ENCODE data around the gene NFATC1. TPM values are rescaled to one million over a fixed set of nuclear protein-coding genes. Genes with fewer than 3 reads are reported as not detected.

Gene NFATC1
- total RNA-seq, 2 donors from 2014 or later = 27.6 to 40.8 TPM

DNA sequence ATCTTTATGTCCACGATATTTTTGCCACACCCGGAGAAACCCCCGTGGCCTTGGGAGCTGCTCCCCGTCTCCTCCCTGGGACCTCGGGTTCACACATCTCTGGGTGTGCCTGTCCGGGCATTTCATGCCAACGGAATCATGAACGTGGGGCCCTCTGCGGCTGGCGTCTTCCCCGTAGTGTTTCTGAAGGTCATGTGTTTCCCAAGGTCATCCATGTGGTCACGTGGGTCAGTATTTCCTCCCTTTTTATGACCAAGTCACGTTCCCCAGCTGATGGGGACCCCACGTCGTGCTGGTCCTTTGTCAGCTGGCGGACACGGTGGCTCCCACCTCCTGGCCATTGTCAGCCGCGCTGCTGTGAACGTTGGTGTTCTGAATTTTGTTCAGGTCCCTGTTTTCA is 135.7 kb downstream of the NFATC1 start:
- H3K27me3 ChIP-seq (replicated peaks; ENCODE audit: insufficient read depth) = no peaks in the 10 kb centered on the region
- no peaks in the 10 kb centered on the region for H3K9me3 ChIP-seq
- H3K27ac ChIP-seq = no peak overlapping the region
- TF ChIP-seq, protein P1, sequence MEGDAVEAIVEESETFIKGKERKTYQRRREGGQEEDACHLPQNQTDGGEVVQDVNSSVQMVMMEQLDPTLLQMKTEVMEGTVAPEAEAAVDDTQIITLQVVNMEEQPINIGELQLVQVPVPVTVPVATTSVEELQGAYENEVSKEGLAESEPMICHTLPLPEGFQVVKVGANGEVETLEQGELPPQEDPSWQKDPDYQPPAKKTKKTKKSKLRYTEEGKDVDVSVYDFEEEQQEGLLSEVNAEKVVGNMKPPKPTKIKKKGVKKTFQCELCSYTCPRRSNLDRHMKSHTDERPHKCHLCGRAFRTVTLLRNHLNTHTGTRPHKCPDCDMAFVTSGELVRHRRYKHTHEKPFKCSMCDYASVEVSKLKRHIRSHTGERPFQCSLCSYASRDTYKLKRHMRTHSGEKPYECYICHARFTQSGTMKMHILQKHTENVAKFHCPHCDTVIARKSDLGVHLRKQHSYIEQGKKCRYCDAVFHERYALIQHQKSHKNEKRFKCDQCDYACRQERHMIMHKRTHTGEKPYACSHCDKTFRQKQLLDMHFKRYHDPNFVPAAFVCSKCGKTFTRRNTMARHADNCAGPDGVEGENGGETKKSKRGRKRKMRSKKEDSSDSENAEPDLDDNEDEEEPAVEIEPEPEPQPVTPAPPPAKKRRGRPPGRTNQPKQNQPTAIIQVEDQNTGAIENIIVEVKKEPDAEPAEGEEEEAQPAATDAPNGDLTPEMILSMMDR (IDR thresholded peaks at IDR 0.05) = no peak
- no peak overlapping the region for H3K4me3 ChIP-seq
- H3K4me1 ChIP-seq (ENCODE audit: control insufficient read depth in 1 of 2, low read depth in 2 of 2) = peaks cover 0 to 6% of the 10 kb centered on the region in 2 donors
- no peak for ATAC-seq (ENCODE audit: insufficient number of reproducible peaks, low FRiP score, low read depth)
- H3K36me3 ChIP-seq = peaks cover 4% of the 10 kb centered on the region
- no peak for DNase-seq (ENCODE audit: low spot score)

DNA sequence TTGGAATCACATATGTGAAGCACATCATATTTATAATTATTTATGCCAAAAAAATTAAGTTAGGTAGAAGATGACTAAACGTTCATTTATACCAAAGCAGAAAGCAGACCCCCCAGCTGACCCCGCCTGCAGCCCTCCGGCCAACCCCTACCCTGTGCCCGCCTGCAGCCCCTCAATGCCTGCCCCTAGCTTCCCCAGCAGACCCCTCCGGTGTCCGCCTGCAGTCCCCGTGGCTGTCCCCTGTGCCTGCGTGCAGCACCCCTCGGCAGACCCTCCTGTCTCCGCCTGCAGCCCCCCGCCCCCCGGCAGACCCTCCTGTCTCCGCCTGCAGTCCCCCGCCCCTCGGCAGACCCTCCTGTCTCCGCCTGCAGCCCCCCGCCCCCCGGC is 136.2 kb downstream of the NFATC1 start:
- no peaks in the 10 kb centered on the region for H3K9me3 ChIP-seq
- TF ChIP-seq, protein P1 (IDR thresholded peaks at IDR 0.05) = no peak
- ATAC-seq (ENCODE audit: insufficient number of reproducible peaks, low FRiP score, low read depth) (no peak), DNase-seq (ENCODE audit: low spot score) (no peak)
- H3K27ac ChIP-seq = no peak overlapping the region
- H3K36me3 ChIP-seq = peaks cover 4% of the 10 kb centered on the region
- no peak overlapping the region for H3K4me3 ChIP-seq
- H3K27me3 ChIP-seq (replicated peaks; ENCODE audit: insufficient read depth) = no peaks in the 10 kb centered on the region
- peaks cover 0 to under 1% of the 10 kb centered on the region in 2 donors for H3K4me1 ChIP-seq (ENCODE audit: control insufficient read depth in 1 of 2, low read depth in 2 of 2)

DNA sequence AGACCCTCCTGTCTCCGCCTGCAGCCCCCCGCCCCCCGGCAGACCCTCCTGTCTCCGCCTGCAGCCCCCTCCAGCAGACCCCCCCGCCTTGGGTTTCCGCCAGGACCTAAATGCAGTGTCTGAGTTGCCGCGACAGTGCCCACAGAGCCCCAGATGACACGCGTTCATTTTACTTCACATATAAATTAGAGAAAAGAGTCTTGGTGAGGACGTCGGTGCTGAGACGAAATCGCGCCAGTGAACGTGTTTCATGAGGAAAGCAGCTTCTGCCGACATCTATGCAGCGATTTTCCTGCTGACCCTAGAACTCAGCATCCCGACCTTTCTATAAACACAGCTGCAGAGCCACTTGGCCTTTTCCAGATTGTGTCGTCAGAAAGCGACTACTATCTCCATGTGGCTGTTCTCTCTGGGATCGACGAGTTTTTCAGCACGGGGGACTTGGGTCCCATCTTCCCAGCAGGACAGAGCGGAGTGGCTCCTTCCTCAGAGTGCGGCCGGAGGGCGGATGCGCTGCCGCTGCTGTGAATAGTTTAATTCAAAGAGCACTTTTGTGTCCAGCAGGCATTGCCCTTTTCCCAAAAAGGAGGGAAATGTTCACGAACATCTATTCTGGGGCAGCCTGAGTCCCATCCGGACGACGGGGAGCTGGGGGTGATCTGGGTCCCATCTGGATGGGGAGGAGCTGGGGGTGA is 136.7 kb downstream of the NFATC1 start:
- Histone ChIP-seq H3K4me3 (no peak overlapping the region), H3K4me1 (ENCODE audit: control insufficient read depth in 1 of 2, low read depth in 2 of 2) (no peaks in the 10 kb centered on the region), H3K36me3 (peaks cover 4% of the 10 kb centered on the region), H3K27ac (no peak overlapping the region), H3K9me3 (no peaks in the 10 kb centered on the region), H3K27me3 (replicated peaks; ENCODE audit: insufficient read depth) (no peaks in the 10 kb centered on the region)
- ATAC-seq (ENCODE audit: insufficient number of reproducible peaks, low FRiP score, low read depth) = no peak
- TF ChIP-seq, protein P1 (IDR thresholded peaks at IDR 0.05) = no peak
- DNase-seq (ENCODE audit: low spot score) = no peak

DNA sequence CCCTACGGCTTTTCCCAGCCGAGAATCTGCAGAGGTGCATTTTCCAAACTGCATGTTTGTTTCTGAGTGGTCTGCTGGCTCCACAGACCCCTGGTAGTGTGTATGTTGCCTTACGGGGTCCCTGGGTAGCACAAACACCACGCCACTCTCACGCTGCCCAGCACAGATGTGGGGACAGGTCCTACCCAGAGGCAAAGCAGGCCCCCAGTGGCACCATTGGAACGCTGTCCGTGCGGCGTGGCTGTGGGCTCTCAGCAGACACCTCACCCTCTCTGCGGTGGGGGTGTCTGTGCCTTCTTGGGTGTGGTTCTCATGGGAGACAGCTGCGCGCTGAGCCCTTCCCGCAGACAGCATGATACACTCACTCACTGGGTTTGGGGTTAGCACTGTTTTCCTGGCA is 137.4 kb downstream of the NFATC1 start:
- TF ChIP-seq, protein P1 (IDR thresholded peaks at IDR 0.05) = no peak
- H3K27ac ChIP-seq = no peak overlapping the region
- H3K36me3 ChIP-seq = peaks cover 2% of the 10 kb centered on the region
- no peaks in the 10 kb centered on the region for H3K4me1 ChIP-seq (ENCODE audit: control insufficient read depth in 1 of 2, low read depth in 2 of 2)
- ATAC-seq (ENCODE audit: insufficient number of reproducible peaks, low FRiP score, low read depth) (no peak), DNase-seq (ENCODE audit: low spot score) (no peak)
- no peak overlapping the region for H3K4me3 ChIP-seq
- no peaks in the 10 kb centered on the region for H3K27me3 ChIP-seq (replicated peaks; ENCODE audit: insufficient read depth)
- H3K9me3 ChIP-seq = no peaks in the 10 kb centered on the region

DNA sequence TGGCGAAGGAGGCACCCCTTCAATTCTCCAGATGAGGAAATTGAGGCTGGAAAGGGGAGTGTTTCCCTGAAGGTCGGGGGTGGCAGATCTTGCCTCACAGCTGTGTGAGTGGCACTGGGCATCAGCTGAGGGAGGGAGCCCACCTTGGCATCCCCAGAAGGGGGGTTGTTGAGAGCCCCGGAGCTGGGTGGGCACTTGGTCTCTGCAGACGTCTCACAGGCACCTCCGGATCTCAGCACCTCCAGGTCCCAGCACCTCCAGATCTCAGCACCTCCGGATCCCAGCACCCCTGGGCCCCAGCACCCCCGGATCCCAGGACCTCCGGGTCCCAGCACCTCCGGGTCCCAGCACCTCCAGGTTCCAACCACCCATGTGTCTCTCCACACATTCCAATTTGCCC is 137.9 kb downstream of the NFATC1 start:
- no peak overlapping the region for H3K4me3 ChIP-seq
- ATAC-seq (ENCODE audit: insufficient number of reproducible peaks, low FRiP score, low read depth) = no peak
- DNase-seq (ENCODE audit: low spot score) = no peak

More for the DNA sequence above, 137.9 kb downstream of the NFATC1 start:
- H3K9me3 ChIP-seq = no peaks in the 10 kb centered on the region
- no peak overlapping the region for H3K27ac ChIP-seq
- H3K27me3 ChIP-seq (replicated peaks; ENCODE audit: insufficient read depth) = no peaks in the 10 kb centered on the region
- H3K36me3 ChIP-seq = no peaks in the 10 kb centered on the region
- no peaks in the 10 kb centered on the region for H3K4me1 ChIP-seq (ENCODE audit: control insufficient read depth in 1 of 2, low read depth in 2 of 2)
- TF ChIP-seq, protein P1 (IDR thresholded peaks at IDR 0.05) = no peak
